Calu3 (cell line): ENCODE results near the gene AICDA. TPM values are rescaled to one million over a fixed set of nuclear protein-coding genes. Genes with fewer than 3 reads are reported as not detected.

Experiments
- BruUV-seq: library from RNA; stranded (reverse); fragments of 400-500 nt; replicated peaks from 2 replicates; lab custom pipeline; 2021; lab: Mats Ljungman, UMichigan
- CTCF ChIA-PET: fragments of 300-600 bp; sonication (Branson Sonifier 250); formaldehyde crosslinking; loops from one replicate; lab custom pipeline; 2022; ENCODE audit warnings: antibody characterized with exemption; lab: Charles Lee
- DNase-seq: peaks from one replicate; pipeline ENCODE4 v3.0.0; 2022
- H3K27ac Mint-ChIP-seq: one replicate; pipeline ENCODE4 v1.8.0; 2022; ENCODE audit warnings: mixed read lengths; ENCODE audit not compliant: unreplicated experiment
- H3K27me3 Mint-ChIP-seq: one replicate; pipeline ENCODE4 v1.8.0; 2022; ENCODE audit warnings: mixed read lengths; ENCODE audit not compliant: unreplicated experiment
- H3K36me3 Mint-ChIP-seq: one replicate; pipeline ENCODE4 v1.8.0; 2022; ENCODE audit warnings: mild to moderate bottlenecking, moderate library complexity, mixed read lengths; ENCODE audit not compliant: insufficient read depth, unreplicated experiment
- H3K4me1 Mint-ChIP-seq: one replicate; pipeline ENCODE4 v1.8.0; 2022; ENCODE audit warnings: mild to moderate bottlenecking, low read depth, mixed read lengths; ENCODE audit not compliant: unreplicated experiment
- H3K4me3 Mint-ChIP-seq: one replicate; pipeline ENCODE4 v1.8.0; 2022; ENCODE audit warnings: mild to moderate bottlenecking, low read depth, moderate library complexity, mixed read lengths; ENCODE audit not compliant: unreplicated experiment
- H3K9me3 Mint-ChIP-seq: one replicate; pipeline ENCODE4 v1.8.0; 2022; ENCODE audit warnings: low read depth, mixed read lengths; ENCODE audit not compliant: unreplicated experiment
- CTCF ChIP-seq: fragments of 200-600 bp; IDR thresholded peaks from one replicate; pipeline ENCODE4 v1.8.0; 2022; ENCODE audit warnings: antibody characterized with exemption; ENCODE audit not compliant: unreplicated experiment
- intact Hi-C: fragments of 100-400 bp; cut with micrococcal nuclease; formaldehyde crosslinking; loops from one replicate; pipeline ENCODE4 v1.10.0; 2022; ENCODE audit not compliant: unreplicated experiment
- total RNA-seq: library from RNA; stranded (reverse); gene quantifications from 2 replicates; pipeline ENCODE4 v1.2.3, GENCODE V29; 2022

AICDA gene
- total RNA-seq, 1 experiment from 2014 or later, result not detected

GRCh38 chr12:8609061-8609570 lies 3.5 kb downstream of the AICDA start:
- Mint-ChIP-seq H3K27me3 (peaks cover 18% of the 10 kb centered on the region), H3K36me3 (no peaks in the 10 kb centered on the region), H3K4me1 (peaks cover 13% of the 10 kb centered on the region), H3K4me3 (no peak overlapping the region), H3K9me3 (peaks cover under 1% of the 10 kb centered on the region), H3K27ac (no peak overlapping the region)
- BruUV-seq, result no TSS peak
- CTCF ChIA-PET, result interaction anchor here (0.7 to 2.6 kb wide), 9 partner anchors 10 to 282 kb away, joined by 3 to 31 read pairs (median 5); partner anchors contain the start of gene CLEC4E
- DNase-seq, result peak; percentile 39
- TF ChIP-seq CTCF, result peak; percentile 54
- intact Hi-C loops, result no loop called here

- Mint-ChIP-seq H3K9me3 (no peaks in the 10 kb centered on the region), H3K4me3 (no peak overlapping the region), H3K4me1 (peaks cover 13% of the 10 kb centered on the region), H3K36me3 (no peaks in the 10 kb centered on the region), H3K27me3 (peaks cover 18% of the 10 kb centered on the region), H3K27ac (no peak overlapping the region)
- TF ChIP-seq CTCF, result no peak
- CTCF ChIA-PET, result no interaction called here
- intact Hi-C loops, result no loop called here
- no peak for DNase-seq
- BruUV-seq, result no TSS peak
These were observed 5.8 kb downstream of the AICDA start for GRCh38 chr12:8606890-8607289.

- DNase-seq, result no peak
- H3K4me3 Mint-ChIP-seq, result no peak overlapping the region
- no peak for TF ChIP-seq CTCF
- H3K27me3 Mint-ChIP-seq, result peaks cover 18% of the 10 kb centered on the region
- intact Hi-C loops, result no loop called here
- peaks cover 13% of the 10 kb centered on the region for H3K4me1 Mint-ChIP-seq
- BruUV-seq, result no TSS peak
- H3K9me3 Mint-ChIP-seq, result no peaks in the 10 kb centered on the region
- CTCF ChIA-PET, result interaction anchor here (0.7 kb wide), 1 partner anchor 48 kb away, joined by 3 read pairs; no protein-coding TSS in a partner anchor
- no peaks in the 10 kb centered on the region for H3K36me3 Mint-ChIP-seq
- no peak overlapping the region for H3K27ac Mint-ChIP-seq
These were observed 7.6 kb downstream of the AICDA start for GRCh38 chr12:8605057-8605456.

GRCh38 chr12:8603856-8604255 lies 8.8 kb downstream of the AICDA start:
- no peaks in the 10 kb centered on the region for H3K36me3 Mint-ChIP-seq
- peaks cover 4% of the 10 kb centered on the region for H3K4me1 Mint-ChIP-seq
- H3K4me3 Mint-ChIP-seq, result no peak overlapping the region
- CTCF ChIA-PET, result no interaction called here
- no peaks in the 10 kb centered on the region for H3K9me3 Mint-ChIP-seq
- peaks cover 18% of the 10 kb centered on the region for H3K27me3 Mint-ChIP-seq
- H3K27ac Mint-ChIP-seq, result no peak overlapping the region
- no TSS peak for BruUV-seq
- TF ChIP-seq CTCF, result no peak
- DNase-seq, result no peak
- intact Hi-C loops, result no loop called here
